KOPT-K1 (cell line): Measurements from ENCODE around the gene DPEP1.

Source experiments
- H3K27ac ChIP-seq: fragments of 200-600 bp; sonication (generic); 2 replicates; pipeline ENCODE4 v1.5.1; 2016; ENCODE audit warnings: antibody characterized with exemption, mild to moderate bottlenecking, low read depth, low read length; ENCODE audit not compliant: poor library complexity, severe bottlenecking
- H3K36me3 ChIP-seq: fragments of 200-600 bp; sonication (generic); 2 replicates; pipeline ENCODE4 v1.5.1; 2017; ENCODE audit warnings: antibody characterized with exemption, mild to moderate bottlenecking, low read length, moderate library complexity; ENCODE audit not compliant: insufficient read depth
- H3K9me3 ChIP-seq: fragments of 200-600 bp; sonication (generic); 2 replicates; pipeline ENCODE4 v1.5.1; 2017; ENCODE audit warnings: antibody characterized with exemption, low read length, mild to moderate bottlenecking; ENCODE audit not compliant: insufficient read depth, poor library complexity, severe bottlenecking

DPEP1 gene

DNA sequence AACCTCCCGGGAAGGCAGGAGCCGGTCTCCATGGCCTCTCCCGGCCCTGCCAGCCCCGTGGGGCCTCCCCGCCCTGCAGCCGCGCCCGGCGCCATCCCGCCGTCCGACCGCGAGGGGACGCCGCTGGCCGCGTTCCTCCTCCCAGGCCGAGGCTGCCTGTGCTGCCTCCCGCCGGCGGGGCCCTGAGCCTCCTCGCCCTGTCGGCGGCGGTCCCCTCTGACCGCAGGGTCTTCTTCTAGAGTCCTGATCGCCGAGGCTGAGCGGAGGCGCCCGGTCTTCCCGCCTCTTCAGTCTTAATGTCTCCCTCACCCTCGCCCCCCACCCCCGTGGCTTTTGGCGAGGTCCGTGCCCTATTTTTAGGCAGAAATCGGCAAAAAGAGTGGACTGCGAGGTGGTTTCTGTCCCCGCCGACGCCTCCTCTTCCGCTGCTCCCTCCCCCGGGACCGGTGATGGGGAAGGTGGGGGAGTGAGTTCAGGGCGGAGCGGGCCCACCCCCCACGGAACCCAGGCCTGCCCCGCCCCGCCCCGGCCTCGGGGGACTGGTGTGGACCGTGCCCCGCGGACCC is 38.7 kb upstream of the DPEP1 start:
- Histone ChIP-seq H3K36me3 (peaks cover 14% of the 10 kb centered on the region; the same call in 1 of the 2 replicates), H3K9me3 (peaks cover 6% of the 10 kb centered on the region), H3K27ac (no peak overlapping the region)

DNA sequence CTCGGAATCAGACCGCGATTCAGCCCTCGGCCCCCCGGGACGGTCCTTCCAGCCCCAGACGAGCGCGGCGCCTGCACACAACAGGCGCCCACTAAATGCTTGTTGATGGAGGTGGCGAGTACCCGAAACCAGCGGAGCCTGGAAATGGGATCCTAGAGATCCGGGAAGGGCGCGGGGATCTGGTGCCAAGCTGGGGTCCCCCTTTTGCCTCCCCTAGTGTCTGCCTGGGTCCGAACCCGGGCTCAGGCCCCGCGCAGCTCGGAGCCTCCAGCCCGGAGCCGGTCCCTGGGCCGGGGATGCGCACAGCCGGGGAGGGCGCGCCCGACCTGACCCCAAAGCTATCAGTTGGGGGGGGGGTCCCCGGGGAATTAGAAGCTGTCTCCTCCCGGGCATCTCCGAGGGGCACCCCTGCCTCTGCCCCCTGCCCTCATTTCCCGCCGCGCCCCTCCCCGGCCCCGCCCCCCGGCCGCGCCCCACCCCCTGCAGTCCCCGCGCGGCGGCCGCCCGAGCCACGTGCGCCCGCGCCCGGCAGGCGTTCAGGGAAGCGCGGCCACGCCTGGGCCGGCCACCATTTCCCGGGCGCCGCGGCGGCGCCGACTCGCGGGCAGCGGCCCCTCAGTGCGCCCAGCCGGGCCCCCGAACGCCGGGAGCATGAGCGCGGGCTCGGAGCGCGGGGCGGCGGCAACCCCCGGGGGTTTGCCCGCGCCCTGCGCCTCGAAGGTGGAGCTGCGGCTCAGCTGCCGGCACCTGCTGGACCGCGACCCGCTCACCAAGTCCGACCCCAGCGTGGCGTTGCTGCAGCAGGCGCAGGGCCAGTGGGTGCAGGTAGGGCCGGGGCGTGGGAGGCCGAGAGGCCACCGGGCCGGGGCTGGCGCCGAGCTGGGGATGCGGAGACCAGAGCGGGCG is 37.9 kb upstream of the DPEP1 start, which contains the start of gene CPNE7:
Gene CPNE7 (plus strand): TSS at position 512 of the 906 bp plus-strand sequence. CDS start 140 bp downstream, at position 652.
- peak within 1 kb of the TSS; percentile 50 for H3K27ac ChIP-seq
- H3K36me3 ChIP-seq, result peaks cover 21% of the 10 kb centered on the region; the same call in 1 of the 2 replicates
- peaks cover 14% of the 10 kb centered on the region for H3K9me3 ChIP-seq

DNA sequence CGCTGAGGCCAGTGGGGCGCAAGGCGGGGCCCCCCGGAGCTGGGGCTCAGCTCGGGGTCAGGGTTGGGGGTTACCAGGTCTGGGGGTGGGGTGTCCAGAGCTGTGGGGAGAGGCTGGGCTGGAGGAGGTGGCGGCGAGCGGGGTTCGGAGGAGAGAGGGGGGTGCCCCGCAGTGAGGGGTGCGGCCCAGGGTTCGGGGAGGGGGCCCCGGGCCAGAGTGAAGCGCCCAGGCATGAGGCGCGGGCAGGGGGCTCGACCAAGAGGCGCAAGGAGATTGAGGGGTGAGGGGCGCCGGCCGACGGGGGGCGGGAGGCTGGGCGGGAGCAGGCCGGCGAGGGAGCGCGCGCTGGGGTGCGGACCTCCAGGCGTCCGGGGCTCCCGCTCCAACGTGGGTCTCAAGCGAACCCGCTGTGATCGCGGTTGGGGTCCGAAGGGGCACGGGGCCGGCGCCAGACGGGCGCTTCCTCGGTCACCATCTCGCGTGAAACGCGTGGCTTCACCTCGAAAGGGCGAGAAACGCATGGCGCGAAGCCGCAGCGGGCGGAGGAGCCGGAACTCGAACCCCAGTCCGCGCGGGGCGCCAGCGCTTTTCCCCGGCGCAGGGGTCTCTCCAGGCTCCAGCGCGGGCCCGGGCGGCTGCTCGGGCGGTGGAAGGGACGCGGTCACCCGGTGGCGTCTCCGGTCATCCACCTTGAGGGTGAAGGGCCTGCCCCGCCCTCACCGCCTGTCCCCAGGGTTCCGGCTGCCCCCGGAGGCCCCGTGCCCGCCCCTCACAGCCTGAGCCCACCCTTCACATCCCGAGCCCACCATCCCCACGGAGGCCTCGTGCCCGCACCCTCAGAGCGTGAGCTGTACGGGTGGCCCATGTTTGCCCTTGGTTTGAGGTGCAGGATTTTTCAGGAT is 37.0 kb upstream of the DPEP1 start:
- Histone ChIP-seq H3K36me3 (peaks cover 28% of the 10 kb centered on the region; the same call in 1 of the 2 replicates), H3K9me3 (peaks cover 20% of the 10 kb centered on the region), H3K27ac (peak overlapping the region; percentile 50)

DNA sequence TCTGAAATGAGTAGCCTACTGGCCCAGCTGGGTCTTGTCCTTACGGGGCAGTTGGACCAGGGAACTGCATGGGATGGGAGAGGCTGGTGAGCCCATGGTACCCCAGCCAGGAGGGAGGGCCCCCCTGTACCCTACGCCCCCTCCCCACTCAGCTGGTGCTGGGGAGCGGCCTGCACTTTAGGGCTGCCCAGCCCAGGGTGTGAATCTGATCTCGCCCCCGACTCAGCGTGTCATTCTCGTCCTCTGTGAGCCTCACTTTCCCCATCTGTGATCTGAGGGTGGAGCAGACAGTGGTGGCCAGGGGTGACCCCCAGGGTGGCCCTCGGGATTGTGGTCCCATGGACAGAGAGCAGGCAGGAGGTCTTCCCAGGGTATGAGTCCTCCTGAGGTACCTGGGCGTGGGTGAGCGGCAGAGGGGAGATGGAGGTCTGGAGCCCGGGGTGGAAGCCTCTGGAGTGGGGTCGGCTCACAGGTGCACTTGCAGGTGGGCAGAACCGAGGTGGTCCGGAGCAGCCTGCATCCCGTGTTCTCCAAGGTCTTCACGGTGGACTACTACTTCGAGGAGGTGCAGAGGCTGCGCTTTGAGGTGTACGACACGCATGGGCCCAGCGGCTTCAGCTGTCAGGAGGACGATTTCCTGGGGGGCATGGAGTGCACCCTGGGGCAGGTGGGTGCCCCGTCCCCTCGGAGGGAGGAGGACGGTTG is 36.2 kb upstream of the DPEP1 start:
- Histone ChIP-seq H3K36me3 (peaks cover 28% of the 10 kb centered on the region; the same call in 1 of the 2 replicates), H3K9me3 (peaks cover 20% of the 10 kb centered on the region), H3K27ac (no peak overlapping the region)

DNA sequence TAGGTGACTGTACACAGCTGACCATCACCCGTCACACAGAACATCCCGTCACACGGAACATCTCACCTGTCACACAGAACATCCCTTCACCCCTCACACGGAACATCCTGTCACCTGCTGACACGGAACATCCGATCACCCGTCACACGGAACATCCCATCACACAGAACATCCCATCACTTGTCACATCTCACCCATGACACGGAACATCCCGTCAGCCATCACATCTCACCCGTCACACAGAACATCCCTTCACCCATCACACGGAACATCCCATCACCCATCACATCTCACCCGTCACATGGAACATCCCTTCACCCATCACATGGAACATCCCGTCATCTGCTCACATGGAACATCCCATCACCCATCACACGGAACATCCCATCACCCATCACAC is 34.1 kb upstream of the DPEP1 start:
- H3K36me3 ChIP-seq, result peaks cover 28% of the 10 kb centered on the region; the same call in 1 of the 2 replicates
- no peak overlapping the region for H3K27ac ChIP-seq
- H3K9me3 ChIP-seq, result peaks cover 20% of the 10 kb centered on the region

DNA sequence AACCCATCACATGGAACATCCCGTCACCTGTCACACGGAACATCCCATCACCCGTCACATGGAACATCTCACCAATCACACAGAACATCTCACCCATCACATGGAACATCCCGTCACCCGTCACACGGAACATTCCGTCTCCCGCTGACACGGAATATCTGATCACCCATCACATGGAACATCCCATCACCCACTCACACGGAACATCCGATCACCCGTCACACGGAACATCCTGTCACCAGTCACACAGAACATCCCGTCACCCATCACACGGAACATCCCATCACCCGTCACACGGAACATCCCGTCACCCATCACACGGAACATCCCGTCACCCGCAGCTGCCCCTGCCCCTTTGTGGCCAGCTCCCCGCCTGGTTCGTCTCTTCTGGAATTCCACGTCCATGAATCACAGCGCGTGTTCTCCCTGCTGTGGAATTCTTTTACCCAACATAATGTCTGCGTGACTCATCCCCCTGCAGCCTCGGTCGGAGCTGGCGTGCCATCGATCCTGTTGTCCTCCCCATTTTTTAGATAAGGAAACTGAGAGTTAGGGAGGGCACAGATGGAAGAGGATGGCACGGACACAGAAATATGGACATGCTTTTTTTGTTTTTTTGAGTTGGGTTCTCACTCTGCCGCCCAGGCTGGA is 32.3 kb upstream of the DPEP1 start:
- Histone ChIP-seq H3K9me3 (peaks cover 20% of the 10 kb centered on the region), H3K36me3 (peaks cover 28% of the 10 kb centered on the region; the same call in 1 of the 2 replicates), H3K27ac (no peak overlapping the region)

DNA sequence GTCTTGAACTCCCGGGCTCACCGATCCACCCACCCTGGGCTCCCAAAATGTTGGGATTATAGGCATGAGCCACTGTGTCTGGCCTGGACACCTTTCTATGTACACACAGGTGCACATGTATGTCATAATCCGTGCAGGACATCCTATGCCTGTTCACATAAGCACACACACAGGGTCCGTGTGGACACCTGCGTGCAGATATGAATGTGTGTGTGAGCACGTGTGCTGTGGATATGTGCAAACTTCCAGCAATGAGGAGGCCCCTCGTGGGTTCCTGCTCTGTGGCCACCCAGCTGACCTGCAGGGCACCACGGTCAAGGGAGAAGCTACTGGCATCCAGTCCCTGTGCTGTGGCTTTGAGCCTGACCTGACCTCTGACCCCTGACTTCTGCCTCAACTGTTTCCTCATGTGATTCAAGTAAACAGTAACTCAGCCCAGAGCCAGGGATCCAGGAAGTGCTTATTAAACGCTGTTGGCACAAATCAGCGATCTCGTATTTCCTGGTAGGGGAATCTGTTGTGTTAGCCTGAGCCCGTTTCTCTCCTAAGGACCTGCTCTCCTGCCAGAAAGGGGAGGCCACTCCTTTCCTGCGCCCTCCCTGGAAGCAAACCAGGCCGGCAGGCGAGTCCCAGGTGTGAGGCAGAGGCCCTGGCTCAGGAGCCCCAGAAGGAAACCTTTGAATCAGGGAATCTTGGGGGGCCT is 31.4 kb upstream of the DPEP1 start:
- H3K36me3 ChIP-seq, result peaks cover 28% of the 10 kb centered on the region; the same call in 1 of the 2 replicates

DNA sequence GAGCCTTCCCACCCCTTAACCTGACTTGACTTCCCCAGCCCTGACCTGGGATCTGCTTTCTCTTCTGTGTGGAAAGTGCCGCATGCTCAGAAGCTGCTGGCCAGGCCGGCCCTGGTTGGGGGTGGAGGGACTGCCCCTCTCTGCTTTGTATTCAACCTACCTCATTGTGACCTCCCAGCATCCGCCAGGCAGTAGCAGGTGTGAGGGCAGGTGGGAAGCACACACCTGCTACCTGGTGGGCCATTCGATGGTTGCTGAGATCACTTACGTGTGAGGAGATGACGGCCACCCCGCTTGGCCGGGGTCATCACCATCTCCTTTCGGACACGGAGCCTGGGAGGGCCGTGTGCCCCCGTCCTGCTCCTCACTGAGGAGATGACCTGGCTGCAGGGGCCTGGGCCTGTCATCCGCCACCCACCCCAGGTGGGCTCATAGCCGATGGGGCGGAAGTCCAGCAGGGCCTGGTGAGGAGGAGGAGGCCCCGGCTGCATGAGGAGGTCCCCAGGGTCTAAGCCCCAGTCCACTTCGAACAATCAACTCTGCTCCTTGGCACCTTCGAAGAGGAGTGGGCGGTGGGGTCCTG is 30.7 kb upstream of the DPEP1 start:
- Histone ChIP-seq H3K27ac (no peak overlapping the region), H3K36me3 (peaks cover 33% of the 10 kb centered on the region; the same call in 1 of the 2 replicates), H3K9me3 (peaks cover 25% of the 10 kb centered on the region)

More for the DNA sequence above, 31.4 kb upstream of the DPEP1 start:
- no peak overlapping the region for H3K27ac ChIP-seq
- peaks cover 20% of the 10 kb centered on the region for H3K9me3 ChIP-seq

DNA sequence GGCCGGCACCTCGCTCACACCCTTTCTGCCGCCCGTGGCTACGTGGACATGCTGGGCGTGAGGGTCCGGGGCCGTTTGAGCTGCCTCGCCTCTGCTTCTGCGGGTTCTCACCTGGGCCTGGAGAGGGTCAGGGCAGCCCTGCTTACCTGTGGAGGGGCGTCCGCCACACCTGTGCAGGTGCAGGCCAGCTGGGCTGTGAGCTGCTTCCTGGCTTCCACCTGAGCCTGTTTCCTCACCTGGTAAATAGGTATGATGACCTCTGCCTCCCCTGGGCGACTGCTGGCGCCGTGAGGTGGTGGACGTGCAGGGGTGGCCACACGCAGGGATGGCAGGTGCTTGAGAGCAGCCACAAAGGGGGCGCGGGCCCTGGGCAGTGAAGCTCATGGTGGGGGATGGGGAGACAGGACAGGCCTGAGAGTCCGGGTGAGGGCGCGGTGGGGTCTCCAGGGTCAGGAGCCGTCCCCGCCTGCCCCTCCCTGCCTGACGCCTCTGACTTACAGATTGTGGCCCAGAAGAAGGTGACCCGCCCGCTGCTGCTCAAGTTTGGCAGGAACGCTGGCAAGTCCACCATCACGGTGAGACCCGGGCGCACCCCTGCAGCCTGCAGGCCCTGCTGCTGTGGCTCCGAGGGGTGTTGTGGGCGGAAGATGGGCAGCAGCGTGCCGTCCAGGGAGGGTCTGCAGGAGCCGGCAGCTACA is 30.1 kb upstream of the DPEP1 start:
- H3K9me3 ChIP-seq, result peaks cover 26% of the 10 kb centered on the region
- no peak overlapping the region for H3K27ac ChIP-seq
- peaks cover 33% of the 10 kb centered on the region; the same call in 1 of the 2 replicates for H3K36me3 ChIP-seq

DNA sequence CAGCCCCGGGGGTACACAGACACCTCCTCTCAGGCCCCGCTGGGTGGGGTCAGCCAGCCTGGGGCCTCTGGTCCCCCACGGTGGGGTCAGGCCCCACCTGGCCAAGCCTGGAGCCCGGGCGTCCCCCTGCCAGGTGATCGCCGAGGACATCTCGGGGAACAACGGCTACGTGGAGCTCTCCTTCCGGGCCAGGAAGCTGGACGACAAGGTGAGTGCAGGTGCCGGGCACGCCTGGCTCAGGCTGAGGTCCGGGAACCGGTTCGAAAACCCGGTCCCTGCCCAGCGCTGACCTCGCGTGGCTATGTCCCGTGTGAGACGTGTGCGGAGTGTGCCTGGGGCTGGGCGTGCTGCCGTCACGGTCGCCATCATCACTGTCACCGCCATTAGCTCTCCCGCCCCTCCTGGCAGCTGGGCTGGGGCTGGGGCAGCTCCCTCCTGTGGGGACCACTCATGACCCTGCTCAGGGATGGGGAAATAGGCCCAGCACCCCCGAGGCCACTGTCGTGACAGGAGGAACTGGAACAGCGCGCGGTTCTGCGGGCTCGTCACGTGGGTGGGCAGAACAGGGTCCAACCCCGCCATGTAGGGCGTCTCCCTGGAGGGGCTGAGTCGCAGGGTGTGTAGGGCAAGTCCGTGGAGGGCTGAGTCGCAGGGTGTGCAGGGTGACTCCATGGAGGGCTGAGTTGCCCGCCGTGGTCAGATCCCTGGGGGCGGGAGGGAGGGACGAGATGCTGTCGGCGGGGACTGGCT is 29.4 kb upstream of the DPEP1 start:
- Histone ChIP-seq H3K36me3 (peaks cover 26% of the 10 kb centered on the region; the same call in 1 of the 2 replicates), H3K27ac (no peak overlapping the region), H3K9me3 (peaks cover 26% of the 10 kb centered on the region)

DNA sequence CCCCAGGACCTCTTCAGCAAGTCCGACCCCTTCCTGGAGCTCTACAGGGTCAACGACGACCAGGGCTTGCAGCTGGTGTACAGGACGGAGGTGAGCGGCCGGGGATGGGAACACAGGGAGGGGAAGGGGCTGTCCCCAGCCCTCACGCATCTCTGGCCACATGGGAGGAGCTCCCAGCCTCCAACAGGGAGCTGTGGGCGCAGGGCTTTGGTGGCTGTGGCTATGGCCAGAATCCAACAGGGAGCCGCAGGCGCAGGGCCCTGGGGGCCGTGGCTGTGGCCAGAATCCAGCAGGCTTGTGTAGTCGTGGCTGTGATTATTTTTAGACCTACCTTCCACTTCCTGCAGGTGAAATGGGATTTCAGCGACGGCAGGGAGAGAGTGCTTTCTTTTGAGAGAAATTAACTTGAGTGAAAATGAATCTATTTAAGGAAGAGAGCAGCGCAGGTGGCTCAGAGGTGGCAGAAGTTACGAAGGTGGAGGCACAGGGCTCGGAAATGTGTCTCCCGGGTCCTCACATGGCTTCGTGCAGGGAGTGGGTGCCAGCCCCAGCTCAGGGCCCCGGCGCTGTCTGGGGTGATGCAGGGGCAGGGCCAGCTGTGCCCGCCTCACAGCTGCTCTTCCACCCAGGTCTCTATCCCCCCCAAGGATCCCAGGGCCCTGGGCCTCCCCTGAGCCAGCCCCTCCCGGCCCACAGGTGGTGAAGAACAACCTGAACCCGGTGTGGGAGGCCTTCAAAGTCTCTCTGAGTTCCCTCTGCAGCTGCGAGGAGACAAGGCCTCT is 28.5 kb upstream of the DPEP1 start:
- H3K36me3 ChIP-seq, result peaks cover 17% of the 10 kb centered on the region; the same call in 1 of the 2 replicates
- H3K9me3 ChIP-seq, result peaks cover 18% of the 10 kb centered on the region
- H3K27ac ChIP-seq, result peak overlapping the region; percentile 24
